HFFc6 (cell line): ENCODE data around the gene ACP4. TPM values are rescaled to one million over a fixed set of nuclear protein-coding genes. Genes with fewer than 3 reads are reported as not detected.
"Not testable (repeated sequence)": the region's sequence is repeated elsewhere in the genome, so short reads cannot be mapped to it uniquely, and the experiment has no call there.

Experiments used
- DNase-seq: peaks from one replicate; pipeline ENCODE4 v3.0.0-alpha.2; 2018
- H3K27ac Mint-ChIP-seq: 2 replicates; pipeline ENCODE4 v1.8.0; 2020; ENCODE audit warnings: mild to moderate bottlenecking, mixed read lengths
- H3K27me3 Mint-ChIP-seq: 2 replicates; pipeline ENCODE4 v1.8.0; 2021; ENCODE audit warnings: mild to moderate bottlenecking, moderate library complexity, mixed read lengths; ENCODE audit not compliant: insufficient read depth
- H3K36me3 Mint-ChIP-seq: 2 replicates; pipeline ENCODE4 v1.8.0; 2021; ENCODE audit warnings: low read depth, mixed read lengths
- H3K4me1 Mint-ChIP-seq: 2 replicates; pipeline ENCODE4 v1.8.0; 2020; ENCODE audit warnings: low read depth, mixed read lengths
- H3K4me3 Mint-ChIP-seq: 2 replicates; pipeline ENCODE4 v1.8.0; 2020; ENCODE audit warnings: mild to moderate bottlenecking, moderate library complexity, mixed read lengths
- H3K9me3 Mint-ChIP-seq: 2 replicates; pipeline ENCODE4 v1.8.0; 2020; ENCODE audit warnings: mild to moderate bottlenecking, mixed read lengths
- total RNA-seq, 6 experiments: library from RNA; stranded (reverse); fragmentation: NEBNext Ultra II Directional; extraction: Animal tissue kit (Norgen Biotek cat#: 25700); gene quantifications; 2 replicates in 1 of 6; 3 replicates in 5 of 6; pipeline ENCODE4 v1.2.3, GENCODE V29; 2021
- TF ChIP-seq, protein P1 (sequence below): fragments of 200-600 bp; sonication (generic); IDR thresholded peaks from 2 replicates; pipeline ENCODE4 v1.5.0; 2021; ENCODE audit warnings: antibody characterized with exemption, mild to moderate bottlenecking

Gene ACP4
- total RNA-seq, 6 experiments from 2014 or later: not detected

DNA sequence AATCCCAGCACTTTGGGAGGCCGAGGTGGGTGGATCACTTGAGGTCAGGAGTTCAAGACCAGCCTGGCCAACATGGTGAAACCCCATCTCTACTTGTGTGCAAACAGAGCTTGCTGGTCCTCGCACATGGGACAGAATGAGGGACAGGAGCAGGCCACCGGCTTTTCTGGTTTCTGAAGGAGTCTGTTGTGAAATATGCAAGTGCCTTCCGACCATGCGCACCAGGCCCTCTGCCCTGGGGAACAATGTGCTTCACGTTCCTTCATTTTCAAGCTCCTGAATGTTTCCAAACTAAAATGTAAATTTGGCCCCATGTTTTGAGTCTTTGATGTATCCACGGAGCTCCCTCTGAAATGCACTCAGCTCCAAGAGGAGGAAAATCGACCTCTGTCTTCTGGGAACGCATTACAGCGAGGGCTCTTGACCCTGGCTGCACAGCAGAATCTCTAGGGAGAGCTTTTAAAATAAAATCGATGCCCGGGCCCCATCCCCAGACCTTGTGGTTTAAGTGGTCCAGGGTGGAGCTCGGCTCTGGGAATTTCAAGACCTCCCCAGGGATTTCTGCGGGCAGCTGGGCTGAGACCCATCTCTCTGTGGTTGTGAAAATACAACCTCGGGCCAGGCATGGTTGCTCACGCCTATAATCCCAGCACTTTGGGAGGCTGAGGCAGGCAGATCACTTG, 9.3 kb upstream of the ACP4 start:
- Mint-ChIP-seq H3K9me3 (no peaks in the 10 kb centered on the region), H3K4me3 (no peak overlapping the region), H3K27me3 (peaks cover 22% of the 10 kb centered on the region), H3K4me1 (peaks cover 7% of the 10 kb centered on the region), H3K36me3 (no peaks in the 10 kb centered on the region; the same call in 1 of the 2 replicates), H3K27ac (no peak overlapping the region)
- no peak for DNase-seq
- TF ChIP-seq, protein P1, sequence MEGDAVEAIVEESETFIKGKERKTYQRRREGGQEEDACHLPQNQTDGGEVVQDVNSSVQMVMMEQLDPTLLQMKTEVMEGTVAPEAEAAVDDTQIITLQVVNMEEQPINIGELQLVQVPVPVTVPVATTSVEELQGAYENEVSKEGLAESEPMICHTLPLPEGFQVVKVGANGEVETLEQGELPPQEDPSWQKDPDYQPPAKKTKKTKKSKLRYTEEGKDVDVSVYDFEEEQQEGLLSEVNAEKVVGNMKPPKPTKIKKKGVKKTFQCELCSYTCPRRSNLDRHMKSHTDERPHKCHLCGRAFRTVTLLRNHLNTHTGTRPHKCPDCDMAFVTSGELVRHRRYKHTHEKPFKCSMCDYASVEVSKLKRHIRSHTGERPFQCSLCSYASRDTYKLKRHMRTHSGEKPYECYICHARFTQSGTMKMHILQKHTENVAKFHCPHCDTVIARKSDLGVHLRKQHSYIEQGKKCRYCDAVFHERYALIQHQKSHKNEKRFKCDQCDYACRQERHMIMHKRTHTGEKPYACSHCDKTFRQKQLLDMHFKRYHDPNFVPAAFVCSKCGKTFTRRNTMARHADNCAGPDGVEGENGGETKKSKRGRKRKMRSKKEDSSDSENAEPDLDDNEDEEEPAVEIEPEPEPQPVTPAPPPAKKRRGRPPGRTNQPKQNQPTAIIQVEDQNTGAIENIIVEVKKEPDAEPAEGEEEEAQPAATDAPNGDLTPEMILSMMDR: no peak

DNA sequence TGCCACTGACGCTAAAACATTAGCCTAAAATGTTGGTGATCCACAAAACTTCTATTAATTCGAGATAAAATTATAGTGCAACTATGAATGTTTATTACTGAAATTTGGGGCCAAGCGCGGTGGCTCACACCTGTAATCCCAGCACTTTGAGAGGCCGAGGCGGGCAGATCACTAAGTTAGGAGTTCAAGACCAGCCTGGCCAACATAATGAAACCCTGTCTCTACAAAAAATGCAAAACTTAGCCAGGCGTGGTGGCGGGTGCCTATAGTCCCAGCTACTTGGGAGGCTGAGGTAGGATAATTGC, 6.4 kb upstream of the ACP4 start:
- H3K27ac Mint-ChIP-seq, H3K36me3 Mint-ChIP-seq, H3K4me1 Mint-ChIP-seq, H3K4me3 Mint-ChIP-seq, DNase-seq, H3K9me3 Mint-ChIP-seq: not testable (repeated sequence)
- H3K27me3 Mint-ChIP-seq: peaks cover 13% of the 10 kb centered on the region

DNA sequence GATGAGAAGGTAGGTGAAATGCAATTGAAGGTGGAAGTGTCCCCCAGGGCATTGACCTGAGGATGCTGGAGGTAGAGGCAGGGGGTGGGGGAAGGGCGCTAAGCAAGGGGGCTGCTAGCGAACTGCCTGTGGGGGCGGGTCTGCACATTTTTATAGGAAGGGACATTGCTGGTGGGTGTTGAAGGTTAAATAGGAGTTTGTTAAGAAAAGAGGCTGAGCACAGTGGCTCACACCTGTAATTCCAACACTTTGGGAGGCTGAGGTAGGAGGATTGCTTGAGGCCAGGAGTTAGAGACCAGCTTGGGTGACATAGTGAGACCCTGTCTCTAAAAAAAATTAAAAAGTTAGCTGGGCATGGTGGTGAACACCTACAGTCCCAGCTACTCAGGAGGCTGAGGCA, 5.5 kb upstream of the ACP4 start:
- Mint-ChIP-seq H3K4me1 (peaks cover 7% of the 10 kb centered on the region), H3K27ac (no peak overlapping the region), H3K36me3 (no peaks in the 10 kb centered on the region), H3K9me3 (no peaks in the 10 kb centered on the region), H3K27me3 (peaks cover 10% of the 10 kb centered on the region), H3K4me3 (no peak overlapping the region)
- TF ChIP-seq, protein P1: no peak
- no peak for DNase-seq

DNA sequence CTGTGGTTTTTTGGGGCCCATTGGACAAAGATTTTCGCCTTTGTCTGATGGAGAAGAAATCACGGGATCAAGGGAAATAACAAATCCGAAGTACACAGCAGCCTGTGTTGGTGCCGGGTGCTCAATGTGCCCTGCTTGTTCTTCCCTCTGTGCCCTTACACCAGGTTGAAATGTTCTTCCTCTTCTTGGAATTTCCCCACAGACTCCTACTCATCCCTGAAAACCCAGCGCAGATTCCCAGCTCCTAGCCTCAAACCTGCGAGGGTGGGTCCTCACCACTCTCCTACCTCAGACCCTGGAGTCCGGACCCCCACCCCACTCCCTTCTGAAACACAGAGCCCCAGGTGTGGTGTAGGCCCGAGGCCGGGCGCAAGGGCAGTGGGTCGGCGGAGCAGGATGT, 4.9 kb upstream of the ACP4 start:
- Mint-ChIP-seq H3K36me3 (no peaks in the 10 kb centered on the region), H3K27ac (no peak overlapping the region), H3K9me3 (no peaks in the 10 kb centered on the region), H3K4me3 (no peak overlapping the region), H3K27me3 (peaks cover 7% of the 10 kb centered on the region), H3K4me1 (peaks cover 7% of the 10 kb centered on the region)
- no peak for DNase-seq
- TF ChIP-seq, protein P1: no peak

DNA sequence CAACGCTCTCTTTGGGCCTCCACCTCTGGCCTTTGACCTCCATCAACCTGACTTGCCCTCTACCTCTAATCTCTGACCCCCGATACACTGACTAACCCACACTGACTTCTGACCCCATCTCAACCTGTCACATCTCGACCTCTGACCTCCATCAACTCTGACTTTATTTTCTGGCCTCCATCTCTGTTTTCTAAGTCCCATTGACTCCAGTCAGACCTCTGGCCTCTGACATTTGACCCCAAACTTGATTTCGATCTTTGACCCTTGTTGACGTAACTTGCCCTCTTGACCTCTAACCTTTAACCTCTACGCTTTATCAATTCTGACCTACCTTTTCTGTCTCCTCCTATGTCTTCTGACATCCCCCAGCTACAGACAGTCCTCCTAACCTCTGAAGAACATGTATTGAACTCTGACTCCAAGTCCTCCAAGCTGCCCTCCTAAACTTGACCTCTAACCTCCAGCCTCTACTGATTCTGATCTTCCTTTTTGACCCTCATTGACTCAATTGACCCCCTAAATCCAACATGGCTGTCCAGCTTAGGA, 780 bp downstream of the ACP4 start:
- Mint-ChIP-seq H3K27me3 (peaks cover 7% of the 10 kb centered on the region), H3K9me3 (no peaks in the 10 kb centered on the region; the same call in 1 of the 2 replicates), H3K4me3 (no peak overlapping the region; the same call in 1 of the 2 replicates), H3K27ac (no peak overlapping the region), H3K4me1 (no peaks in the 10 kb centered on the region), H3K36me3 (0 out of 2 replicates have a peak, but pooled peaks cover 3% of the 10 kb centered on the region)
- DNase-seq: no peak
- TF ChIP-seq, protein P1: no peak

DNA sequence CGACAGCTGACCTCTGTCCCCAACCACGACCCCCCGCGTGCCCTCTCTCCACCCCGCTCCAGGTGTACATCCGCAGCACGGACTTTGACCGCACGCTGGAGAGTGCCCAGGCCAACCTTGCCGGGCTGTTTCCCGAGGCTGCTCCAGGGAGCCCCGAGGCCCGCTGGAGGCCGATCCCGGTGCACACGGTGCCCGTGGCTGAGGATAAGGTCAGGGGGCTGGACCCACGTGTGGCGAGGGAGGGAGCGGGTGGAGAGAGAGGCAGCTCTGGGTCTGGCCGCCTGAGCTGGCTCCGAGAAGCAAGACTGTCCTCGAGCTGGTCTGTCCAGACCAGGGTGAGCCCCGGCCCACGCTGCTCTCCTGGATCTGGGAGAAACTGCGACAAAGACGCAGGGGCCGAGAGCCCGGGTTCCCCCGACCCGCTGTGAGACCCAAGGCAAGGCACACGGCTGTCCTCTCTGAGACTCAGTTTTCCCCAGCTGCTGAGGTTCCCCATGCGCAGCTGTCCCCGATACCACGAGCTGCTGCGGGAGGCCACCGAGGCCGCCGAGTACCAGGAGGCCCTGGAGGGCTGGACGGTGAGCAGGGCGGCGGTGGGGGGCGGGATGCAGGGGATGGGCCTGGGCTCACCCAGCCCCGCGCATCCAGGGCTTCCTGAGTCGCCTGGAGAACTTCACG, 1.5 kb downstream of the ACP4 start:
- no peak overlapping the region for H3K27ac Mint-ChIP-seq
- H3K27me3 Mint-ChIP-seq: peaks cover 7% of the 10 kb centered on the region
- H3K4me3 Mint-ChIP-seq: no peak overlapping the region; the same call in 1 of the 2 replicates
- H3K36me3 Mint-ChIP-seq: 0 out of 2 replicates have a peak, but pooled peaks cover 3% of the 10 kb centered on the region
- H3K4me1 Mint-ChIP-seq: no peaks in the 10 kb centered on the region
- TF ChIP-seq, protein P1: no peak
- DNase-seq: no peak
- H3K9me3 Mint-ChIP-seq: no peaks in the 10 kb centered on the region; the same call in 1 of the 2 replicates
